Smooth muscle cell (in vitro differentiated cells): ENCODE data around the gene CCDC91. TPM values are rescaled to one million over a fixed set of nuclear protein-coding genes. Genes with fewer than 3 reads are reported as not detected.

Experiments used
- DNase-seq: peaks from one replicate; lab custom pipeline; 2025; ENCODE audit not compliant: unreplicated experiment; lab: John Stamatoyannopoulos, UW
- H2AFZ ChIP-seq: fragments of 200-600 bp; sonication (generic); 2 replicates; pipeline ENCODE4 v1.6.0; 2016; ENCODE audit warnings: antibody characterized with exemption, low read depth, mild to moderate bottlenecking
- H3F3A ChIP-seq: fragments of 200-600 bp; sonication (generic); 2 replicates; pipeline ENCODE4 v1.6.0; 2017; ENCODE audit warnings: antibody characterized with exemption, low read depth
- H3K27ac ChIP-seq: fragments of 200-600 bp; sonication (generic); 2 replicates; pipeline ENCODE4 v1.5.1; 2016; ENCODE audit warnings: low read depth, mild to moderate bottlenecking
- H3K27me3 ChIP-seq: fragments of 200-600 bp; sonication (generic); 2 replicates; pipeline ENCODE4 v1.6.1; 2016; ENCODE audit warnings: low read depth, mild to moderate bottlenecking
- H3K36me3 ChIP-seq: fragments of 200-600 bp; sonication (generic); 2 replicates; pipeline ENCODE4 v1.5.1; 2016; ENCODE audit warnings: low read depth
- H3K4me1 ChIP-seq: fragments of 200-600 bp; sonication (generic); 2 replicates; pipeline ENCODE4 v1.5.1; 2016; ENCODE audit warnings: low read depth
- H3K4me2 ChIP-seq: fragments of 200-600 bp; sonication (generic); 2 replicates; pipeline ENCODE4 v1.6.0; 2016; ENCODE audit warnings: mild to moderate bottlenecking
- H3K4me3 ChIP-seq: fragments of 200-600 bp; sonication (generic); 2 replicates; pipeline ENCODE4 v1.5.1; 2016; ENCODE audit warnings: mild to moderate bottlenecking
- H3K79me2 ChIP-seq: fragments of 200-600 bp; sonication (generic); 2 replicates; pipeline ENCODE4 v1.6.0; 2016; ENCODE audit warnings: low read depth, mild to moderate bottlenecking
- H3K9ac ChIP-seq: fragments of 200-600 bp; sonication (generic); 2 replicates; pipeline ENCODE4 v1.6.0; 2016; ENCODE audit warnings: low read depth
- H3K9me3 ChIP-seq: fragments of 200-600 bp; sonication (generic); replicated peaks from 2 replicates; pipeline ENCODE4 v1.5.1; 2016; ENCODE audit warnings: low read depth
- H4K20me1 ChIP-seq: fragments of 200-600 bp; sonication (generic); 2 replicates; pipeline ENCODE4 v1.6.0; 2016; ENCODE audit warnings: low read depth
- WGBS: methylation state at CpG from one replicate; pipeline ENCODE4 v1.1.7; 2016; ENCODE audit warnings: low lambda C conversion rate; 5-methylcytosine and 5-hydroxymethylcytosine counted together
- polyA plus RNA-seq: library from polyadenylated mRNA; unstranded; fragments of >200 nt; fragmentation: Nextera tagmentation; extraction: Ambion mirVana; gene quantifications from 2 replicates; pipeline ENCODE4 v1.2.1, GENCODE V29; 2016
- total RNA-seq: library from RNA; depleted of rRNA; stranded (reverse); fragments of >200 nt; gene quantifications from 2 replicates; pipeline ENCODE4 v1.2.3, GENCODE V29; 2014
- TF ChIP-seq, protein P1 (sequence below): fragments of 200-600 bp; sonication (generic); IDR thresholded peaks from 2 replicates; pipeline ENCODE4 v1.5.1; 2017; ENCODE audit warnings: borderline replicate concordance, mild to moderate bottlenecking, antibody characterized with exemption; ENCODE audit not compliant: insufficient read depth, poor library complexity, severe bottlenecking

The CCDC91 gene
- total and polyA plus RNA-seq, 2 experiments from 2014 or later: 20.1 to 23.7 TPM

DNA sequence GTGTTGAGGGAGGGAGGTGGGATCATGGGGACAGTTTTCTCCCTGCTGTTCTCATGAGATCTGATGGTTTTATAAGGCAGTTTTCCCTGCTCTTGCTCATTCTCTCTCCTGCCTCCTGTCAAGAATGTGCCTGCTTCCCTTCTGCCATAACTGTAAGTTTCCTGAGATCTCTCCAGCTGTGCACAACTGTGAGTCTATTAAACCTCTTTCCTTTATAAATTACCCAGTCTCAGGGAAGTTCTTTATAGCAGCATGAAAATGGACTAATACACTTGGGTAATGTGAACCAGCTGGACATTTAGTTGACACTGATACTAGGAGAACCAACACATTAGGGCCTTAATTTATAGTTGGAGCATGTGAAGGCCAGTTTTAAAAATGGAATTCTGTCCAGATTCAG, 12.4 kb upstream of the CCDC91 start:
- Histone ChIP-seq H3K4me1 (no peaks in the 10 kb centered on the region), H3K27me3 (no peaks in the 10 kb centered on the region), H3K9me3 (no peaks in the 10 kb centered on the region), H2AFZ (no peak overlapping the region), H4K20me1 (no peaks in the 10 kb centered on the region), H3F3A (no peaks in the 10 kb centered on the region), H3K36me3 (no peaks in the 10 kb centered on the region), H3K9ac (no peak overlapping the region), H3K27ac (no peak overlapping the region), H3K4me2 (no peak overlapping the region), H3K79me2 (no peaks in the 10 kb centered on the region), H3K4me3 (no peak overlapping the region)
- TF ChIP-seq, protein P1, sequence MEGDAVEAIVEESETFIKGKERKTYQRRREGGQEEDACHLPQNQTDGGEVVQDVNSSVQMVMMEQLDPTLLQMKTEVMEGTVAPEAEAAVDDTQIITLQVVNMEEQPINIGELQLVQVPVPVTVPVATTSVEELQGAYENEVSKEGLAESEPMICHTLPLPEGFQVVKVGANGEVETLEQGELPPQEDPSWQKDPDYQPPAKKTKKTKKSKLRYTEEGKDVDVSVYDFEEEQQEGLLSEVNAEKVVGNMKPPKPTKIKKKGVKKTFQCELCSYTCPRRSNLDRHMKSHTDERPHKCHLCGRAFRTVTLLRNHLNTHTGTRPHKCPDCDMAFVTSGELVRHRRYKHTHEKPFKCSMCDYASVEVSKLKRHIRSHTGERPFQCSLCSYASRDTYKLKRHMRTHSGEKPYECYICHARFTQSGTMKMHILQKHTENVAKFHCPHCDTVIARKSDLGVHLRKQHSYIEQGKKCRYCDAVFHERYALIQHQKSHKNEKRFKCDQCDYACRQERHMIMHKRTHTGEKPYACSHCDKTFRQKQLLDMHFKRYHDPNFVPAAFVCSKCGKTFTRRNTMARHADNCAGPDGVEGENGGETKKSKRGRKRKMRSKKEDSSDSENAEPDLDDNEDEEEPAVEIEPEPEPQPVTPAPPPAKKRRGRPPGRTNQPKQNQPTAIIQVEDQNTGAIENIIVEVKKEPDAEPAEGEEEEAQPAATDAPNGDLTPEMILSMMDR: no peak
- DNase-seq: no peak

DNA sequence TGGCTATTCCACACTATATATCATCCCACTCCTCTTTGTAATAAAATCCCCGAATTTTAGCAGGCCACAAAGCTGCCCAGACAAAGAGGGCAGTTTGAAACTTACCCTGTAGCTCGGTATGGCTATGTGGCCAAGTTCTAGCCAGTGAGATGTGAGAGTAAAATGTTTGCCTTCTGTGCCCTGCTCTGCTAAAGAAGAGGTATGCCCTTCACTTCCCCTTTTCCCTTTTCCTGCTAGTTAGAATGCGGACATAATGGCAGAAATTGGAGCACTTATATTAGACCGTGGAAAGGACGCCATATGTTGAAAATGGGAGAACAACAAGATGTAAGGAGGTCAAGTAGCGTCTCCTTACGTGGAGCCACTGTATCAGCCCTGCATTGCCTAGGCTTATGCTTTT, 11.5 kb upstream of the CCDC91 start:
- Histone ChIP-seq H3K4me1 (no peaks in the 10 kb centered on the region), H3K27ac (no peak overlapping the region), H4K20me1 (no peaks in the 10 kb centered on the region), H2AFZ (no peak overlapping the region), H3K9ac (no peak overlapping the region), H3K79me2 (no peaks in the 10 kb centered on the region), H3F3A (no peaks in the 10 kb centered on the region), H3K4me2 (no peak overlapping the region), H3K27me3 (no peaks in the 10 kb centered on the region), H3K36me3 (no peaks in the 10 kb centered on the region), H3K9me3 (no peaks in the 10 kb centered on the region), H3K4me3 (no peak overlapping the region)
- no peak for DNase-seq
- TF ChIP-seq, protein P1: no peak
- 91% methylated on average over 7 of the region's 7 CpGs for WGBS

DNA sequence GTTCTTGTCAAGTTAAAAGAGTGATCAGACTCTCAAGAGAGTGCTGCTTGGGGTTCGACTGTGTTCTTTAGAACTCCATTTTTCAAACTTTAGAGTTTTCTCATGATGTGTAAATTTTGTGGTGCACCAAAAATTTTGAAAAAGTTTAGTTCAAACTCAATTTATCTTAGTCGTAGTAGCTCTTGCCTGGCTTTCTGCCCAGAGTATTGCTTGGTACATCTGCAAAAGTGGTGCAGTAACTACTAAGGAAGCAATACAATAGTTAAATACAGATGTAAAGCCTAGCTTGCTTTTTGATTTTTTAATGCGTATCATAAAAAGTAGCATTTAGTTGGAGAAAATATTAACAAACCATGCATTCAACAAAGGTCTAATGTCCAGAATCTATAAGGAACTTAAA, 9.5 kb upstream of the CCDC91 start:
- Histone ChIP-seq H3K27ac (no peak overlapping the region), H3K9ac (no peak overlapping the region), H3K27me3 (no peaks in the 10 kb centered on the region), H2AFZ (no peak overlapping the region), H3K36me3 (no peaks in the 10 kb centered on the region), H3K4me1 (no peaks in the 10 kb centered on the region), H3F3A (no peaks in the 10 kb centered on the region), H3K4me2 (no peak overlapping the region), H3K4me3 (no peak overlapping the region), H3K79me2 (no peaks in the 10 kb centered on the region), H4K20me1 (no peaks in the 10 kb centered on the region), H3K9me3 (no peaks in the 10 kb centered on the region)
- 86% methylated on average over 3 of the region's 3 CpGs for WGBS
- DNase-seq: no peak
- TF ChIP-seq, protein P1: no peak

DNA sequence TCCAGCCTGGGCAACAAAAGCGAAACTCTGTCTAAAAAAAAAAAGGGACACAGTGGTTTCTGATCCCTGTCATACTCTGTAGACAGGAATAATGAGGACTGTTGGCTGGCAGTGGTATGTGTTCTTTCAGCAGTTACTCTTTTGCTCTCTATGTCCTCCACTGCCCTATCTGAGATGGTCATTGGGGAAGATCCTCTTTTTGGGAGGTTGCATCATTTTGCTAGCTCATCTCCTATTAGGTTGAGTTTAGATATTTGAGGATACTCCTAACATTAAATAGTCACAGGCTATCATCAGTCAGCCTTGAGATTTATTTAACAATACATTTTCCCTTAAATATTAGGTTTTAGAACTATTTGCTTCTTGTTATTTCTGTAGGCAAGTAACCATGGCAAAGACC, 5.9 kb upstream of the CCDC91 start:
- TF ChIP-seq, protein P1: no peak
- no peak overlapping the region for H2AFZ ChIP-seq
- H3K27me3 ChIP-seq: no peaks in the 10 kb centered on the region
- WGBS: 100% methylated on average over 1 of the region's 1 CpG
- no peaks in the 10 kb centered on the region for H3K36me3 ChIP-seq
- H3K9ac ChIP-seq: no peak overlapping the region
- H3K4me2 ChIP-seq: no peak overlapping the region
- no peak overlapping the region for H3K4me3 ChIP-seq
- no peaks in the 10 kb centered on the region for H3K79me2 ChIP-seq
- no peak overlapping the region for H3K27ac ChIP-seq
- no peaks in the 10 kb centered on the region for H3K9me3 ChIP-seq
- no peaks in the 10 kb centered on the region for H3F3A ChIP-seq
- no peaks in the 10 kb centered on the region for H4K20me1 ChIP-seq
- DNase-seq: no peak
- no peaks in the 10 kb centered on the region for H3K4me1 ChIP-seq
